Keratinocyte (primary cell): ENCODE data around the gene ALK. TPM values are rescaled to one million over a fixed set of nuclear protein-coding genes. Genes with fewer than 3 reads are reported as not detected.

Experiments used
- DNase-seq: peaks from one replicate; pipeline ENCODE4 v3.0.0-alpha.2; 2011; ENCODE audit warnings: low read depth, missing footprints, low spot score
- FAIRE-seq: peaks from 2 replicates; lab custom pipeline; 2011; peaks lifted over from hg19 to GRCh38; lab: Jason Lieb, UNC
- H2AFZ ChIP-seq: 2 replicates; pipeline ENCODE4 v1.6.0; 2012; ENCODE audit warnings: low read length, control low read depth, inconsistent platforms; ENCODE audit not compliant: control insufficient read depth
- H3K27ac ChIP-seq: 2 replicates; pipeline ENCODE4 v1.5.1; 2011; ENCODE audit warnings: low read length; ENCODE audit not compliant: control insufficient read depth, insufficient read depth
- H3K27me3 ChIP-seq: 3 replicates; pipeline ENCODE4 v1.6.0; 2011; ENCODE audit warnings: low read length; ENCODE audit not compliant: control insufficient read depth, insufficient read depth; ENCODE audit errors: extremely low read depth
- H3K36me3 ChIP-seq, 2 experiments: 2 replicates in 1 of 2; 3 replicates in 1 of 2; pipeline ENCODE4 v1.5.1; 2011; ENCODE audit warnings: low read length in 2 of 2, mild to moderate bottlenecking in 1 of 2; ENCODE audit not compliant: control insufficient read depth in 2 of 2, insufficient read depth in 2 of 2; ENCODE audit errors: extremely low read depth in 1 of 2
- H3K4me1 ChIP-seq: 3 replicates; pipeline ENCODE4 v1.5.1; 2011; ENCODE audit warnings: low read length; ENCODE audit not compliant: control insufficient read depth, insufficient read depth; ENCODE audit errors: extremely low read depth
- H3K4me2 ChIP-seq: 3 replicates; pipeline ENCODE4 v1.6.0; 2011; ENCODE audit warnings: low read depth, low read length; ENCODE audit not compliant: control insufficient read depth, insufficient read depth; ENCODE audit errors: extremely low read depth
- H3K4me3 ChIP-seq, 3 experiments: fragments of 200-600 bp in 1 of 3; sonication (generic) in 1 of 3; 2 replicates in 2 of 3; 3 replicates in 1 of 3; pipeline ENCODE4 v1.5.1; 2011 to 2016; ENCODE audit warnings: low read length in 3 of 3, mild to moderate bottlenecking in 3 of 3, control low read depth in 2 of 3, inconsistent platforms in 1 of 3, low read depth in 1 of 3, mixed read lengths in 1 of 3, mixed run types in 1 of 3, moderate library complexity in 1 of 3; ENCODE audit not compliant: control insufficient read depth in 2 of 3, insufficient read depth in 2 of 3; ENCODE audit errors: extremely low read depth in 1 of 3
- H3K79me2 ChIP-seq: 2 replicates; pipeline ENCODE4 v1.6.0; 2012; ENCODE audit warnings: low read length; ENCODE audit not compliant: control insufficient read depth, insufficient read depth
- H3K9ac ChIP-seq: 3 replicates; pipeline ENCODE4 v1.6.0; 2011; ENCODE audit warnings: low read length; ENCODE audit not compliant: control insufficient read depth, insufficient read depth; ENCODE audit errors: extremely low read depth
- H3K9me1 ChIP-seq: 3 replicates; pipeline ENCODE4 v1.6.0; 2011; ENCODE audit warnings: low read length; ENCODE audit not compliant: control insufficient read depth, insufficient read depth; ENCODE audit errors: extremely low read depth
- H3K9me3 ChIP-seq: 2 replicates; pipeline ENCODE4 v1.5.1; 2012; ENCODE audit warnings: low read depth, low read length; ENCODE audit not compliant: control insufficient read depth
- H4K20me1 ChIP-seq: 3 replicates; pipeline ENCODE4 v1.6.0; 2011; ENCODE audit warnings: low read length; ENCODE audit not compliant: control insufficient read depth, insufficient read depth; ENCODE audit errors: extremely low read depth
- EZH2 ChIP-seq: IDR thresholded peaks from one replicate; pipeline ENCODE4 v1.6.1; 2012; ENCODE audit warnings: inconsistent platforms, mild to moderate bottlenecking, low read length, moderate library complexity
- dilution Hi-C: fragments of 300-500 bp; cut with MboI; formaldehyde crosslinking; loops from one replicate; pipeline ENCODE4 v1.7.0; 2020; ENCODE audit warnings: low sequenced_read_pairs; ENCODE audit not compliant: extremely low pct_ligation_motif_present
- polyA plus RNA-seq, 5 experiments: library from polyadenylated mRNA; depleted of rRNA in 3 of 5; stranded (reverse) in 3 of 5; stranded (forward) in 1 of 5; unstranded in 1 of 5; fragments of >200 nt; gene quantifications; 1 replicate in 1 of 5; 2 replicates in 3 of 5; 3 replicates in 1 of 5; pipeline versions ENCODE4 v1.2.1 to v1.2.3, GENCODE V29; 2011 to 2012; ENCODE audit warnings: missing spikeins in 2 of 5, low read depth in 1 of 5, low replicate concordance in 1 of 5
- TF ChIP-seq, protein P1 (sequence below), 3 experiments: IDR thresholded peaks in 1 of 3; conservative IDR thresholded peaks in 1 of 3; optimal IDR thresholded peaks in 1 of 3; 2 replicates in 2 of 3; 3 replicates in 1 of 3; pipeline versions ENCODE3 to v1.5.1; 2011; ENCODE audit warnings: low read length in 3 of 3, mild to moderate bottlenecking in 3 of 3, moderate library complexity in 2 of 3, control low read depth in 1 of 3, inconsistent platforms in 1 of 3; ENCODE audit not compliant: insufficient read depth in 2 of 3; ENCODE audit errors: extremely low read depth in 1 of 3

ALK gene
- polyA plus RNA-seq, 1 donor (not counting 4 experiments of a cell fraction or from before 2014, with no cell fraction given), result not detected

DNA sequence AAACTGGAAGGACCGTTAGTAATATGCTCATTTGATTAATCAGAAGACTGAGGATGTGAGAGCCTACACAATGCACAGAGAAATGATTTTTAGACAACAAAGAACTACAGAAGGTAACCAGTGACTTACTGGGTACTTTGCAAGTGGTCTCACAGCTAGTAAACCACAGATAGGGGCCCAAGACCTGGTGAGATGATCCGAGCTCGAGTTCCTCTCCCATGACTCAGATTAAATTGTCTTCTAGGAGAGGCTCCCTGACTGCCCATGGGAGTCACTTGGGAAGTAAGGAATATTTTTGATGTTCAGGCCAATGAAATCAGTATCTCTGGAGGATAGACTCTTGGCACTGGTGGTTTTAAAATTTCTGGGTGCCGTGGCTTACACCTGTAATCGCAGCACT is 586.0 kb downstream of the ALK start:
- H3K4me1 ChIP-seq, result no peaks in the 10 kb centered on the region
- no peak overlapping the region for H3K27ac ChIP-seq
- no peaks in the 10 kb centered on the region for H3K9me1 ChIP-seq
- FAIRE-seq (no peak), DNase-seq (no peak)
- H3K27me3 ChIP-seq, result no peaks in the 10 kb centered on the region
- H3K79me2 ChIP-seq, result no peaks in the 10 kb centered on the region
- no peaks in the 10 kb centered on the region for H4K20me1 ChIP-seq
- dilution Hi-C loops, result no loop called here
- TF ChIP-seq, protein P1, sequence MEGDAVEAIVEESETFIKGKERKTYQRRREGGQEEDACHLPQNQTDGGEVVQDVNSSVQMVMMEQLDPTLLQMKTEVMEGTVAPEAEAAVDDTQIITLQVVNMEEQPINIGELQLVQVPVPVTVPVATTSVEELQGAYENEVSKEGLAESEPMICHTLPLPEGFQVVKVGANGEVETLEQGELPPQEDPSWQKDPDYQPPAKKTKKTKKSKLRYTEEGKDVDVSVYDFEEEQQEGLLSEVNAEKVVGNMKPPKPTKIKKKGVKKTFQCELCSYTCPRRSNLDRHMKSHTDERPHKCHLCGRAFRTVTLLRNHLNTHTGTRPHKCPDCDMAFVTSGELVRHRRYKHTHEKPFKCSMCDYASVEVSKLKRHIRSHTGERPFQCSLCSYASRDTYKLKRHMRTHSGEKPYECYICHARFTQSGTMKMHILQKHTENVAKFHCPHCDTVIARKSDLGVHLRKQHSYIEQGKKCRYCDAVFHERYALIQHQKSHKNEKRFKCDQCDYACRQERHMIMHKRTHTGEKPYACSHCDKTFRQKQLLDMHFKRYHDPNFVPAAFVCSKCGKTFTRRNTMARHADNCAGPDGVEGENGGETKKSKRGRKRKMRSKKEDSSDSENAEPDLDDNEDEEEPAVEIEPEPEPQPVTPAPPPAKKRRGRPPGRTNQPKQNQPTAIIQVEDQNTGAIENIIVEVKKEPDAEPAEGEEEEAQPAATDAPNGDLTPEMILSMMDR (optimal IDR thresholded peaks at IDR 0.05 in 1 of 3, IDR thresholded peaks at IDR 0.05 in 1 of 3, conservative IDR thresholded peaks at IDR 0.05 in 1 of 3; ENCODE audit: extremely low read depth in 1 of 3, insufficient read depth in 2 of 3, low read length in 3 of 3), result no peak
- TF ChIP-seq EZH2, result no peak
- H3K36me3 ChIP-seq, result no peaks in the 10 kb centered on the region
- H3K9me3 ChIP-seq, result no peaks in the 10 kb centered on the region
- H3K9ac ChIP-seq, result no peak overlapping the region
- no peak overlapping the region for H2AFZ ChIP-seq
- no peak overlapping the region for H3K4me3 ChIP-seq
- H3K4me2 ChIP-seq, result no peak overlapping the region

DNA sequence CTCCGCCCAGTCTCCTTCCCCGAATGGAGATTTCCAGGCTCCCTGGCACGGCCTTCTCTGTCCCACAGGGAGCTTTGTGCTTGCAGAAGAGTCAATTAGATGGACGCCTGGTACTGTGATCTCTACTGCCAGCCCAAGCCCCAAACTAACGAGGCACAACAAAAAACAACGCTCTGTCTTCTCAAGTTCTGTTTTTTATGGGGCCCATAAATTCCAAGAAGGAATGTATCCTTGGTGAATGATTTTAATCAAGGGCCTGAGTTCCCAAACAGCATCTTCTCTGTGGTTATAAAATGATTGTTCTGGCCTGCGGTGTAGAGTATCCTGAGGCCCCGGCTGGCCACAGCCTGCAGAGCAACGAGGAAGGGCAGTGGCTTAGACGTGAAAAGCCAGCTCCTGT is 586.7 kb downstream of the ALK start:
- Histone ChIP-seq H2AFZ (no peak overlapping the region), H4K20me1 (no peaks in the 10 kb centered on the region), H3K4me1 (no peaks in the 10 kb centered on the region), H3K9me1 (no peaks in the 10 kb centered on the region), H3K27ac (no peak overlapping the region), H3K4me3 (no peak overlapping the region), H3K36me3 (no peaks in the 10 kb centered on the region), H3K79me2 (no peaks in the 10 kb centered on the region), H3K9ac (no peak overlapping the region), H3K27me3 (no peaks in the 10 kb centered on the region), H3K9me3 (no peaks in the 10 kb centered on the region), H3K4me2 (no peak overlapping the region)
- no peak for DNase-seq
- FAIRE-seq, result no peak
- dilution Hi-C loops, result no loop called here
- no peak for TF ChIP-seq EZH2
- TF ChIP-seq, protein P1 (optimal IDR thresholded peaks at IDR 0.05 in 1 of 3, IDR thresholded peaks at IDR 0.05 in 1 of 3, conservative IDR thresholded peaks at IDR 0.05 in 1 of 3; ENCODE audit: extremely low read depth in 1 of 3, insufficient read depth in 2 of 3, low read length in 3 of 3), result no peak
